Measurements from ENCODE around the gene GPD1.

GRCh38 chr12:50074936-50075807 lies 28.6 kb upstream of the GPD1 start:
- TF ChIP-seq, protein P1, sequence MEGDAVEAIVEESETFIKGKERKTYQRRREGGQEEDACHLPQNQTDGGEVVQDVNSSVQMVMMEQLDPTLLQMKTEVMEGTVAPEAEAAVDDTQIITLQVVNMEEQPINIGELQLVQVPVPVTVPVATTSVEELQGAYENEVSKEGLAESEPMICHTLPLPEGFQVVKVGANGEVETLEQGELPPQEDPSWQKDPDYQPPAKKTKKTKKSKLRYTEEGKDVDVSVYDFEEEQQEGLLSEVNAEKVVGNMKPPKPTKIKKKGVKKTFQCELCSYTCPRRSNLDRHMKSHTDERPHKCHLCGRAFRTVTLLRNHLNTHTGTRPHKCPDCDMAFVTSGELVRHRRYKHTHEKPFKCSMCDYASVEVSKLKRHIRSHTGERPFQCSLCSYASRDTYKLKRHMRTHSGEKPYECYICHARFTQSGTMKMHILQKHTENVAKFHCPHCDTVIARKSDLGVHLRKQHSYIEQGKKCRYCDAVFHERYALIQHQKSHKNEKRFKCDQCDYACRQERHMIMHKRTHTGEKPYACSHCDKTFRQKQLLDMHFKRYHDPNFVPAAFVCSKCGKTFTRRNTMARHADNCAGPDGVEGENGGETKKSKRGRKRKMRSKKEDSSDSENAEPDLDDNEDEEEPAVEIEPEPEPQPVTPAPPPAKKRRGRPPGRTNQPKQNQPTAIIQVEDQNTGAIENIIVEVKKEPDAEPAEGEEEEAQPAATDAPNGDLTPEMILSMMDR (IDR thresholded peaks at IDR 0.05): peak; percentile 90 to 95 (median 91)
- no peak for TF ChIP-seq POLR2A (IDR thresholded peaks at IDR 0.05)
- TF ChIP-seq POLR2AphosphoS5 (IDR thresholded peaks at IDR 0.05; ENCODE audit: insufficient read depth in 1 of 2, low read depth in 1 of 2): peak in 1 of 2 donors; percentile 21
